SH-SY5Y (cell line): ENCODE data around the gene DNM3.

Source experiments
- GATA2 ChIP-seq: IDR thresholded peaks from 2 replicates; pipeline ENCODE4 v1.6.1; 2011; ENCODE audit warnings: mild to moderate bottlenecking, low read depth, low read length
- GATA3 ChIP-seq: IDR thresholded peaks from 2 replicates; pipeline ENCODE4 v1.6.1; 2011; ENCODE audit warnings: low read depth, mild to moderate bottlenecking, low read length, moderate library complexity

- TF ChIP-seq GATA2 (peak; percentile 16; the same call in 1 of the 2 replicates), GATA3 (no peak)
These were observed 144.3 kb downstream of the DNM3 start for GRCh38 chr1:171985639-171986038.
